Brain microvascular endothelial cell (primary cell): Measurements from ENCODE around the gene STAG1.
A peak's percentile ranks its signal among the peaks of the same experiment; 100 is the strongest.
"Not testable (repeated sequence)": the region's sequence is repeated elsewhere in the genome, so short reads cannot be mapped to it uniquely, and the experiment has no call there.

Experiments used
- DNase-seq: peaks from one replicate; pipeline ENCODE4 v3.0.0-alpha.2; 2020
- H3K27ac ChIP-seq: fragments of 250-450 bp; sonication (Bioruptor Pico); 2 replicates; pipeline ENCODE4 v1.5.1; 2020; ENCODE audit warnings: mild to moderate bottlenecking, moderate library complexity
- H3K27me3 ChIP-seq: fragments of 250-450 bp; sonication (Bioruptor Pico); replicated peaks from 2 replicates; pipeline ENCODE4 v1.5.1; 2020; ENCODE audit warnings: mild to moderate bottlenecking
- H3K36me3 ChIP-seq: fragments of 250-450 bp; sonication (Bioruptor Pico); replicated peaks from 2 replicates; pipeline ENCODE4 v1.5.1; 2020; ENCODE audit warnings: mild to moderate bottlenecking
- H3K4me3 ChIP-seq: 2 replicates; pipeline ENCODE4 v1.5.1; 2011; ENCODE audit warnings: low read depth, mild to moderate bottlenecking, control low read depth, low read length, moderate library complexity
- CTCF ChIP-seq: IDR thresholded peaks from 2 replicates; pipeline ENCODE4 v1.5.1; 2011; ENCODE audit warnings: low read depth, mild to moderate bottlenecking, moderate library complexity, low read length, control low read depth, inconsistent platforms; ENCODE audit errors: missing control alignments
- in situ Hi-C: cut with HindIII; loops from 2 replicates; pipeline ENCODE4 v1.10.0; 2017; ENCODE audit warnings: low sequenced_read_pairs, low pct_ligation_motif_present

The STAG1 gene

GRCh38 chr3:136752172-136752421 is at the start of gene STAG1:
STAG1 (minus strand) TSS chr3:136752378; CDS start chr3:136630898, 121,480 bp downstream.
- in situ Hi-C loops = no loop called here
- no peaks in the 10 kb centered on the region for H3K27me3 ChIP-seq
- no peak for DNase-seq
- H3K36me3 ChIP-seq = no peaks in the 10 kb centered on the region
- TF ChIP-seq CTCF = peak; percentile 93
- H3K27ac ChIP-seq = peak within 1 kb of the TSS; percentile 95
- peak within 1 kb of the TSS; percentile 69 for H3K4me3 ChIP-seq

- H3K4me3 ChIP-seq, H3K27me3 ChIP-seq, in situ Hi-C loops, DNase-seq, H3K27ac ChIP-seq, H3K36me3 ChIP-seq: not testable (repeated sequence)
These were observed 49.0 kb upstream of the STAG1 start for GRCh38 chr3:136801146-136801545.

GRCh38 chr3:136792556-136793330 is 40.6 kb upstream of the STAG1 start:
- Histone ChIP-seq H3K4me3 (no peak overlapping the region), H3K27ac (no peak overlapping the region), H3K27me3 (no peaks in the 10 kb centered on the region), H3K36me3 (no peaks in the 10 kb centered on the region)
- in situ Hi-C loops = loop anchor here (25.0 kb wide), 1 partner anchor 195 kb away; no protein-coding TSS in a partner anchor
- TF ChIP-seq CTCF = no peak
- no peak for DNase-seq

- H3K27ac ChIP-seq = no peak overlapping the region
- in situ Hi-C loops = loop anchor here (25.0 kb wide), 1 partner anchor 197 kb away; no protein-coding TSS in a partner anchor
These were observed 38.6 kb upstream of the STAG1 start for GRCh38 chr3:136790786-136791185.

GRCh38 chr3:136789976-136790375 is 37.8 kb upstream of the STAG1 start:
- H3K4me3 ChIP-seq = no peak overlapping the region
- DNase-seq = no peak
- TF ChIP-seq CTCF = no peak
- no peaks in the 10 kb centered on the region for H3K27me3 ChIP-seq
- no peaks in the 10 kb centered on the region for H3K36me3 ChIP-seq
- in situ Hi-C loops = loop anchor here (25.0 kb wide), 1 partner anchor 197 kb away; no protein-coding TSS in a partner anchor
- no peak overlapping the region for H3K27ac ChIP-seq

More at GRCh38 chr3:136790786-136791185, 38.6 kb upstream of the STAG1 start:
- no peak for TF ChIP-seq CTCF
- H3K4me3 ChIP-seq = no peak overlapping the region
- no peaks in the 10 kb centered on the region for H3K36me3 ChIP-seq
- no peaks in the 10 kb centered on the region for H3K27me3 ChIP-seq
- DNase-seq = no peak

GRCh38 chr3:136788154-136788553 is 36.0 kb upstream of the STAG1 start:
- TF ChIP-seq CTCF = no peak
- no peak overlapping the region for H3K27ac ChIP-seq
- no peak overlapping the region for H3K4me3 ChIP-seq
- in situ Hi-C loops = loop anchor here (25.0 kb wide), 1 partner anchor 199 kb away; no protein-coding TSS in a partner anchor
- no peaks in the 10 kb centered on the region for H3K36me3 ChIP-seq
- no peaks in the 10 kb centered on the region for H3K27me3 ChIP-seq
- no peak for DNase-seq
